HG02870 (cell line): Measurements from ENCODE around the gene PPP2R2C.

Experiments used
- ATAC-seq: cut with Tn5 transposase; IDR thresholded peaks from one replicate; pipeline ENCODE4 v1.9.1; 2021; ENCODE audit warnings: mild to moderate bottlenecking, moderate library complexity; ENCODE audit not compliant: unreplicated experiment

Gene PPP2R2C

DNA sequence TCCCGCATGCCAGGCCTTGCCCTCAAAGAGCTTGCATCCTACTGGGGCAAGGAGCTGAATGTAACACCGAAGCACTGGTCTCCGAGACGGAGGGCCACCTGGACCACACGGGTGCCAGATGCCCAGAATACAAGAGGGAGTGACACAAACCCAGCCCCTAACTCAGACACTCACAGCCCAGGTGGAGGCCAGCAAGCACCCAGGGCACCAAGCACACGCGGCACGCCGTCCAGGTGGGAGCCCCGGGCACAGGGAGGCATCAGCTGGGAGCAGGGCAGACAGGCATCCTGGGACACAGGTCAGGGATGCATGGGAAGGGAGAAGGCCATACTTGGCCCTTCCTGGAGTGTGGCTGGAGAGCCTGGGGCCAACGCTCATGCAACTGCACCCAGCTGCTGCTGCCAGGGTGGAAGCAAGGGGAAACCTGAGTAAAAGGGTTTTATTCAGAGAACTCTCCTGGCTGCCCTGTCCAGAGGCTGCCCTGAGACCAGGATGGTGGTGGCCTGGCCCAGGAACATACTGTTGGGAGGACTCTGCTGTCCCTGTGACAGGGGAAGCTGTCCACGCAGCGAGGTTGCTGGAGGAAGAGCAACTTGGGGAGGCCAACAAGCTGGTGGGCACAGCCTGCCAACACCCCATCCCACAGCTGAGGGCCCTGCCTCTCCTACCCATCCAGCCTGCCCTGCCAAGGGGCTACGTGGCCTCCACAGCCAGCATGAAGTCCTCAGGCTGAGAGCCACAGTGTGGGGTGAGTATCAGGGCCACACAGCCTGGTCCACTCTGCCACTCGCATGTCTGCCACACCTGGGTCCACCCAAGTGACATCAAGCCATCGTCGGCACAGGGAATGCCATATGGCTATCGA lies 22.2 kb upstream of the PPP2R2C start:
- ATAC-seq, result no peak

DNA sequence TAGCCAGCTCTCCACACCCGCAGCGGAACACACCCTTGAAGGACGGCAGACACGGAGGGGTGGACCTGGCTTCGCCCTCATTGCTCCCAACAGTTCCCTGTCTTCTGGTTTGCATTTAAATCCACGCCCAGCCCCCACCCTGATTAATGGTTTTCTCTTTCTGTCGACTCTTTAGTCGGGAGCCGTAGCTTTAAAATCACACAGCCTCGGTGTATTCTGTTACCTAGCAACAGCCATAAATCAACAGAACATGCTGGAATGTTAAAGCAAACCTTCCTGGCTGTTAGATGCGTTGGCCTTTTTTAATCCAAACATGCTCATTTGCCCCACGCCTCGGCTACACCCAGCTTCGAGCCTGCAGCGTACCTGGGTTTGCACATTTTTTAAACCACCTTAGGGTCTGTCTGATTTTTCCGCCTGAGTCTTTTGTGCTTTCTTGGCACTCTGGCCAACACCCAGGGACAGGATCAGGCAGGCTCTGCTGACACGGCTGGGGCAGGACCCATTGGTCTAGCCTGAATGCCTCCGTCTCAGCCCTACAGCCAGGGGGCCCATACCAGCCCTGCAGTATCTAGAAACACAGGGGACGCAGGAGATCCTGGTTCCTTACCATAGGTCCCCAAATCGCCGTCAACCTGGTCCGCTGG lies 21.4 kb upstream of the PPP2R2C start:
- ATAC-seq, result no peak

DNA sequence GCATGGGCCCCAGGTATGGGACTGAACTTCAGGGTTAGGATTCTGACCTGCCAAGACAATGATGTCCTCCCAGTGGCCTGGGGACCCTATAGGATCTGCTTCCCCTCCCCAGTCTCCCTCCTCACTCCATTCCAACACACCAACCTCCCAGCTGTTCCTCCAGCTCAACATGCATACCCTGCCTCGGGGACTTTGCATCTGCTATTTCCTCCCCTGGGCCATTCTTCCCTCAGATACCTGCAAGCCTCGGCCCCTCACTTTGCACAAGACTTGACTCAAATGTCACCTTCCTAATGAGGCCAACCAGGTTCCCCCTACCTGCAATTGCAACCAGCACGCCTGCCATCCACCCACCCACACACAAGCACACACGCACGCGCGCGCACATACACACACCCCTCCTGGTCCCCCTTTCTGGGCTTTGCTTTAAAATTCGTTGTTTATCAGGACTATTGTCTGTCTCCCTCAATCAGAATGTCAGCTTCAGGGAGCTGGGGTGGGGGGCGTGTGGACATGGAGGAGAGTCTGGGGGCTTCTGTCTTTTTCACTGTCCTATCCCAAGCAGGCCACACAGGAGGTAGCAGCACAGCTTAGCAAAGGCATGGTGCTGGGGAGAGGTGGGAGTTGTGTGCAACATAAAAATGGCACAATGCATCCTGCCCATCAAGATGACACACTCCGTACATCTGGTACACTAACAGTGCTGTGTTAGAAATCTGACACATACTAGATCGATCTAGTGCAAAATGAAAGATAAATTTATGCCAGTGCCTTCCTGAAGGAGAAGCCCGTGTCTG lies 20.6 kb upstream of the PPP2R2C start:
- ATAC-seq, result no peak

DNA sequence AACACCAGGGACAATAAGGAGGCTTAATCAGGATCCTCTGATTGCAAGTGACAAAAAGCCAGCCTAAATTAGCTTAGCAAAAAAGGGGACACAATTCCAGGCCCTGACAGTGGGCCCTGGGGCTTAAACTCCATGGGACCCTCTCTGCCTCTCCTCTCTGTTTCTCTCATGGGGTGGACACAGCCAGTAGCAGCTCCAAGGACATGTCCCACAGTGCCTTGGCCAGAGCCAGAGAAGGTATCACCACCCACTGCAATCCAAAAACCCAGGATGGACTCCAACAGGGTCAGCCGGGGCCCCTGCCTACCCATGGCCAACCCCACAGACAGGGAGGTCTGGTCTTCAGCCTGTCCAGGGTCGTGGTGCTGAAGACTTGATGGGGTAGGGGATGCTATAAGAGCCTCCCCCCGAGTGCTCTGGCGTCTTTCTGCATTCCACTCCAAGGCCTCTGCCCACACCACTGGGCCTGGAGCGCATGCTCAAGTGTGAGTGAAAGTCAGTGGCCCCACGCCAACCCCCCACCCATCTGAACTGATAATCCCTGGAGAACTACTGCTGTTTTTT lies 19.7 kb upstream of the PPP2R2C start:
- no peak for ATAC-seq

DNA sequence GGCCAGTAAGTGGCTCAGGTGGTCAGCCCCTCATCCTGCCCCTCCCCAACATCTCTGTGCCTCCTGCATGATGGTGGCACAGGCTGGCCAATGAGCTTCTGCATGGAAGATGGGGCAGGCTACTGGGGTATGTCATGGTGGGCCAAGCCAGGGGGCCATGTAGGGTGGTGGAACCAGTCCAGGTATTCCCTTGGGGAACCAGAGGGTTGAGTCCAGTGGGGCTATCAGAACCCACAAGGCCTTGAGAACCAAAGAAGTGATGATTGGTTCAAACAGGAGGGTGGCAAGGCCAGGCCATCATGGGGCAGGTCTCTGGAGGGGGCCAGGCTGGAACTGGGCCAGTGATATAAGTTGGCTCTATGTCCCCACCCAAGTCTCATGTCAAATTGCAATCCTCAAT lies 18.8 kb upstream of the PPP2R2C start:
- ATAC-seq, result no peak

DNA sequence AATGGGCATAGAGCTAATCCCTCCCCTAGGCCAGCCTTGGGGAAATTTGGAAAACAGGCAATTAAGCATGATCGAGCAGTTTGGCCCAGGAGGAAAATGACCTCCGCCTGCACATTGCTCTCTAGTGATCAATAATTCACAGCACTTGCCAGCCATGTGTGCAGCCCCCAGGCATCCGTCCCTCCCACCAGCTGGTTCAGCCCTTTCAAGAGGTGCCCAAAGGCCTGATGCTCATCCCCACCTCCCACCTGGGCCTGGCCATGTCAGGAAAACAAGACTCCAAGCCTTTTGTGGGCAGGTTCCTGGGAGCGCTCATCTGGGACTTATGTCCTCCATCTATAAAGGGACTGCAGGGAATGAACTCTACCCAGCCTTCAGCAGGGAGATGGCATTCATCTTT lies 17.5 kb upstream of the PPP2R2C start:
- no peak for ATAC-seq

DNA sequence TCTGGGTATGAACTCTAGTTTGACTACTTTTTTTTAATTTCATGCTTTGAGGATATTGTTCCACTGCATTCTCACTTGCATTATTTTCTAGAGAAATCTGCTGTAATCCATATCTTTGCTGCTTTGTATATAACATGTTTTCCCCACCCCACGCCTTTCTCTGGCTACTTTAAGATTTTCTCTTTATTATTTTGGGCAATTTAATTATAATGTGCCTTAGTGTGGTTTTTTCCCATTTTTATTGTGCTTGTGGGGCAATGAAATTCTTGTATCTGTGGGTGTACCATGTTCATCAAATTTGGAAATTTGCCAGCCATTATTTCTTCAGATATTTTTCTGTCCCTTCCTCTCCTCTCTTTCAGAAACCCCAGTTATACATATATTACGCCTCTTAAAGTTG lies 15.1 kb upstream of the PPP2R2C start:
- ATAC-seq, result no peak

DNA sequence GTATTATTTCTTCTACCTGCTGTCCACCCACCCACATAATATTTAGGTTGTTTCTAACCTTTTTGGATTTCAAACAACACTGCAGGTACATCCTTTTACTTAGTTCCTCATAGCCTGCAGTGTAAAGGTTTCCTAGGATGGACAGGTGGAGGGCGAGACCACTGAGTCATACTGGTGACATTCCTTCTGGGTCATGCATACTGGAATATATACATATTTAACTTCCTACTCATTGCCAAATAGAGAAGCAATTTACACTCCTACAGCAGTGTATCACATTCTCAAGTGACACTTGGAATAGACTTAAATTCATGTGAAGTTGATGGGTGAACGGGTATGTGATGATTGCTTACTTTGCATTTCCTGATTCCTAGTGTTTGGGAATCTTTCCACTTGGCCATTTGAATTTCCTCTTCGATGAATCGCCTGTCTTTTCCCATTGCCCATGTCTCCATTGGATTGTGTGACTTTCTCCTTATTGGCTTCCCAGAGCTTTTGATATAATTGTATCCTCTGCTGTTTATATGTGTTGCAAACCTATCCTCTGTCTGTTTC lies 8.2 kb upstream of the PPP2R2C start:
- no peak for ATAC-seq

DNA sequence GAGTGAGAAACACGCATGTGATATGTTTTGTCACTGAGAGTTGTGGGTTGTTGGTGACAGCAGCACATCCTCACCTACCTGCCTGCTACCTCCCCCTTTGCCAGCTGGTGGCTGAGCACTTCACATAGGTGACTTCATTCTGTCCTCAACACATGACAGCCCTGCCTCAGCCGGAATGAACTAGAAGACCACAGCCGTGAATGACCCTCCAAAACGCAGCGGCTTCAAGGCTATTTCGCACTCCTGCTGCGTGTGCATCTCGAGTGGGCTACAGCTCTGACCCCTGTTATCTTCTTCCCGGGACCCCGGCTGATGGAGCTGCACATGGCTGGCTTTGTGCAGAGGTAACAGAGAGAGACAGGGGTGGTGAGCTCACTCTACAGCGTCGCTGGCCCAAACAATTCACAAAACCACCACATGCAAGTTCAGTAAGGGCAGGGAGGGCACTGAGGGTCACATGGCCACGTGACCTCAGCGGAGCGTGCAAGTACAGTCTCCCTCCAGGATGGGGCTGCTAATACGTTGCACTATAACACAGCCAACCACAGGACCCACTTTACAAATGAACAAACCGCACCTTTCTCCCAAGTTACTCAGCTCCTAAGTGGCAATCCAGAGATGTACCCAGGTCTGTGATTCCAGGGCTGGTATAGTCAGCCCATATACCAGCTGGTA lies 6.3 kb upstream of the PPP2R2C start:
- no peak for ATAC-seq

DNA sequence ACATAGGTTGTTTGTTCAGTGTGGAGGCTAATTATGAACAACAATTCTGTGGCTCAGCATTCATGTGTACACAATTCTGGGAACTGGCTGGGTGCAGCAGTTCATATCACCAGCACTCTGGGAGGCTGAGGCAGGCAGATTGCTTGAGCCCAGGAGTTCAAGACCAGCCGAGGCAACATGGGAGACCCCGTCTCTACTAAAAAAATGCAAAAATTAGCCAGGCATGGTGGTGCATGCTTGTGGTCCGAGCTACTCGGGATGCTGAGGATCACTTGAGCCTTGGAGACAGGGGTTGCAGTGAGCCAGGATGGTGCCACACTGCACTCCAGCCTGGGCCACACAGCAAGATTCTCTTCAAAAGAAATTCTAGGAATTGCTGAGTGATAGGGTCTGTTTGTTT lies 4.5 kb upstream of the PPP2R2C start:
- no peak for ATAC-seq

DNA sequence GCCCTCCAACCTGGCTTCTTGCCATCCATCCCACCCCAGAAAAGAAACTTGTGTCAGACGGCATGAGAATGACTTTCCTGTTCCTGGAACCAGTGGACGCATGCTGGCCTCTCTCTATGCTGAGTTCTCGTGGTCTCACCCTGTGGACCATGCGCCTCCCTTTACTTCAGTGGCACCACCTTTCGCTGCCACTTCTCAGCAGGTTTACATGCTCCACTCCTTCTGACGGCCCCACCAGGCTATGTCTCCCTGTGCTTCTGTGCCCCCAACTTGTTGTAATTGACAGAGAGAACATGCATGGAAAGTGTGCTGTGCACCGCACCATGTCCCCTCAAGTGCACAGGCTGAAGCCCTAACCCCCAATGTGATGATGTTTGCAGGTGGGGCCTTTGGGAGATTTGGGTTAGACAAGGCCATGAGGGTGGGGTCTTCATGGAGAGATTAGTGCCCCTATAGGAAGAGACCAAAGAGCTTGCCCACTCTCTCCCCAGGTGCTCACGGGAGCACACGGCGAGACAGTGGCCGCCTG lies 3.1 kb upstream of the PPP2R2C start:
- ATAC-seq, result no peak

DNA sequence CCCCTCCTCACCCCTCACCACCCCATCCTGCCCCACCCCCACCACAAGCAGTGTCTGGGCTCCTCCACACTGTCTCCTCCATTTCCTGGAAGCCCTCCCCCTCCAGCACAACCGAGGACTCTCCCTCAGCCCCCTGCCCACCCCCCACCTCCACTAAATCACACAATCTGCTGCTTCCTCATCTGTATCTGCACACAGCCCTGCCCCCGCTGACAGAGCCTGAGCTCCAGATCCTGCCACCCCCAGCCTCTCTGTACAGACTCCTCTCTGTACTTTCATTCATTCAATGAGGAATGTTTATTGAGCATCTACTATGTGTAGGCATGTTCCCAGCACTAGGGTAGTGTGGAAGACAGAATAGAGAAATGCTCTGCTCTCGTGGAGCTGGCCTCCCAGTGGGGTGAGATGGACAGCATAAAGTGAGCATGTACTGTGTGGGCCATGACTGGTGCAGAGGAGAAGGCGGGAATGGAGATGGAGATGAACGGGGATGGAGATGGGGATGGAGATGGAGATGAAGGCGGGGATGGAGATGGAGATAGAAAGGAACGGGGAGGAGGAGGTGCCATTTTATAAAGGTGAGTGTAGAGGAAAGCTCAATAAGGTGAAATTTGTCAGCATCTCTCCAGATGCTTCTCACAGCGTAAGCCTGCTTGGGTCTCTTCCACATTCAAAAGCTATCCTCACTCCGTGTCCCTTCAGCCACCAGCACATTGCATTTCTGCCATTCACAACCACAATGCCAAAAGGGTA lies 2.5 kb upstream of the PPP2R2C start:
- no peak for ATAC-seq

DNA sequence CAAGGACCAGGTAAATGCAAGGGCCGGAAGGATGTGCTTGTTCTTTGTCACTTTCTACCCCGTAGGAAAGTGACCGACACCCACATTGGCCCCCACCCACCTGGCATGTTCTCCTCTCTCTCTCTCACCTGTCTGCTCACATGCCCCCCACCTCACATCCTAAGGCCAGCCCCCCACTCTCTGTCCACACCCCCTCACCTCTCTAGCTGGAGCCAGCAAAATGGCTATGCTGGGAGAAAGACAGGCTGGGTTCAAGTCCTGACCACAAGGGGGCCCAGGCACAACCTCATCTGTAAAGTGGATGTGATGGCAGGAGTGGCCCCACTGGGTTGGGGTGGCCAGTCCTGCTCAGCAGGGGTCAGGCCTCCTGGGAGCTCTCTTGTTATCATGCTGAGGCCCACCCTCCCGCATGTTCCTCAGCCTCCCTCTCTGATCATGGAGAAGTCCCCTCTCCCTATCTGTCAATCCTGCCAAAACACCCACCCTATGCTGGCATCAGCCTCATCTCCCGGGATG lies 1.7 kb upstream of the PPP2R2C start:
- no peak for ATAC-seq

DNA sequence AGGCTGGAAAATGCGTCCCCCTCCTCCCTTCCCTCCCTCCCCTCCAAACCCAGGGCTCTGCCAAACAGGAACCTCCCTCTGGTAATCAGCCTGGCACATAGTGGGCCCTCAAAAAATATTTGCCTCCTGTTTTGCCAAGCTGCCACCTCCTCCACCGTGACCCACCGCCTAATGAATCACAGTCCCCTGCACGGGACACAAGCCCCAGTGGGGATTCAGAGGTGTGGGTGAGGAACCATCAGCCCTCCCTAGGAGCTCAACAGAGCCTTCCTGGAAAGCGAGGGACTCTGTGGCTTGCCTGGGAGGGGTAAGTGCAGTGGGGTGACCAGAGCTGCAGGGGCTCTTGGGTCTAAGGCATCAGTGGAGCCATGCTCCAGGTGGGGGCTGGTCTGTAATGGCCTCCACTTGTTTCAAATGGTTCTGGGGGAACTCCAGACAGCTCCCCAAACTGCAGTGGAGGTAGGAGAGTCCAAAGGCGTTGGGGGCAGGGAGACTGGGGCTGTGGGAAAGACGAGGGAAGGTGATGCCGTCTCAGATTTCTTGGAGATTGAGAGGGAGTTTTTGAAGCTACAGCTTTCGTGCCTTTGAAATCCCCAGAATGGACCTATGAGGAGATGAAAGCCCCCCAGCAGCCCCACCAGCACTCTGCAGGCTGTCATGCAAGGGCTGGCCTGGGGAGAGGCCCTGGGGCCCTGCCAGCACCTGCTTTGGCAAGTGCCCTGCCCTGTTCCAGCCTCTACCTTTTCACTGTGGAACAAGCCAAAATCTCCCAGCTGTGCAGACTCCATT lies 1.0 kb upstream of the PPP2R2C start:
- no peak for ATAC-seq

DNA sequence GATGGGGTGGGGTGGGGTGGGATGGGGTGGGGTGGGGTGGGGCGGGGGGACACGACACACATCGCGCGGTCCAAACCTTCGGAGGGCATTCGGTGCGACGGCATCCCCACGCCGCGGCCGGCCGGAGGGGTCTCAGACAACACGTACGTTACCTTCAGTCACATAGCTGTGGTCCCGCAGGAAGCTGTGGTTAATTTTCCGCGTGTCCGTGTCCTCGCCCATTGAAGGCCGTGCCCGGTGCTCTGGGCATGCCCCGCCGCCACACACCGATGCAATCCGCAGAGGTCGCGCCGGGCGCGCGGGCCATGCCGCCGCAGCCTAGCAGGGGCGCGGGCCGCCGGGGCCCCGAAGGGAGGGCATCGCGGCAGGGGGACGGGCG lies 417 bp downstream of the PPP2R2C start:
- no peak for ATAC-seq

DNA sequence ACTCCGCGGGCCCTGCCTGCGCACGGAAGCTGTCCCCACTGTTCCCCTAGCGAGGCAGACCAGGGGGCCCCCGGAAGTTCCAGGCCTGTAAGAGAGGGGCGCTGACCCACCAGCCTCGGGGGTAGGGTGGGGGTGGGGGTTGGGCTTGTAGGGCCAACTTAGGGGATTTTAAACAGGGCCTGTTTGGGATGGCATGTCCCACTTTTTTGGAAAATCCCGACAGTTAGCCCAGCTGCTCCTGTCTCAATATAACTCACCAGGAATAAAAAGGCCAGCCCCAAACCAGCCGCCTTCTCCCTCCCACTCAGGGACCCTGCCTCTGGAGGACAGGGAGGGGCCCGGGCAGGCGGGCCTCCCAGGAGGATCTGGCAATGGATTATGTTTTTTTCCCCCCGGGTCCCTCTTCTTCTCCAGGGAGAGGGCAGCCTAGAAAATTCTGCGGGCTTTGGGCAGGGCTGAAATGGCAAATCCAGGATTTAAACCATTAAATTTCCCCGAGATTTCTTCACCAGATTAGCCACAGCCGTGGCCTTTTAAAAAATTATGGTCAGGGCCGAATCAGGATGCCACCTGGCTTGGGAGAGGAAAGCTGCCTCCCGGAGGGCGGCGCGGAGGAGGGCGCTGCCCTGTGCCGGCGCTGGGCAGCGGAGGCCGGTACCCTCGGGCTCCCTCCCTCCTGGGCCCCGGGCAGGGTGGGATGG lies 957 bp downstream of the PPP2R2C start:
- no peak for ATAC-seq

DNA sequence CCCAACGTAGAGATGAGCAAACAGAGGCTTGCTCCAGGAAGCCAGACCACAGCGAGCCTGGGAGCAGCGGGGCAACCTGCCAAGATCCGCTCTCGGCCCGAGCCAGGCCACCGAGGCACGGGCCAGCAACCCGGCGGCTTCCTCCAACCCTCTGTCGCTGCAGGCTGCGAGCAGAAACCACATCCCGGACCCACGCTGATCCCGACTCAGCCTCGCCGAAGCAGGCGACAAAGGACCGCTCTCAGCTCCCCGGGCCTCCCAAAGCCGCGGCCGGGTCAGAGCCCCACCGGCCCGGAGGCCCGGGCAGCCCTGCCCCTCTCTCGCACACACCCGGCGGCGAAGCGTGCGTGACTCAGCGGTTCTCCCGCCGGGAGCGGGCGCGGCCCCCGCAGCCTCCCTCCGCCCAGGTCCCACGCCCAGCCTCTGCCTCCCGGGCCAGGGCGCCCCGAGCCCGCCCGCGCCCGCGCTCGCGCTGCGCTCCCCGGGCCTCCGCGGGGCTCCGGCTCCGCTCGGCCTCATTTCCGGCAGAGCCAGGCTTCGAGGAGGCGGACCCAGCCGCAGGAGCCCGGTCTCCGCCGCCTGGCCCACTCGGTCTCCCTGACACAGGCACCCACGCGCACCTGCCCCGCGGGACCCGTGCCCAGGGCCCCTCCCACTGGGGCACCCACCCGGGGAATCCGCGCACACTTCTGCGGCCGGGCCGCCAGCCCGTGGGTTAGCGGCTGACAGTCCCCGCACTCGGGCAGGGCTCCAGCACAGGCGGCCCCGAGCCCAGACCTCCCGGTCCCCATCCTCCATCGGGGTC lies 1.7 kb downstream of the PPP2R2C start:
- ATAC-seq, result no peak
